Activated CD8-positive, alpha-beta memory T cell treated with anti-CD3 and anti-CD28 coated beads, Interleukin-2, amount 50 U/mL, for 1 hour (primary cell): ENCODE measurements around the gene APBB2.

Experiments used
- DNase-seq: peaks from one replicate; pipeline ENCODE4 v3.0.0-alpha.2; 2020; ENCODE audit errors: extremely low read depth

APBB2 gene

DNA sequence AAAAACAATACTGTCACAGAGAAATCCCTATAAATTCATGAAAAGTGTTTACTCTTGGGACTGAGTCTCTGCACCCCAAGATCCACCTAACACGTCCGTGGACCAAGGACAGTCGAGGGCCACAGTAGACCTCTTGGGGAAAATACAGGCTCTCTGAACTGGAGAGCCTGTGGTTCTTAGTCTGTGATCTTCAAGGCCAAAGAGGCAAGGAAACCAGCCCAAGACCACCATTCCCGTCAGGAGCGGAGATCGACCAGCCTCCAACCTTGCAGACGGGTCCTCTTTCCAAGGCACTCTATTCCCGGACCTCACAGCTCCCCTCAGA, 1.6 kb upstream of the APBB2 start:
- DNase-seq: no peak

DNA sequence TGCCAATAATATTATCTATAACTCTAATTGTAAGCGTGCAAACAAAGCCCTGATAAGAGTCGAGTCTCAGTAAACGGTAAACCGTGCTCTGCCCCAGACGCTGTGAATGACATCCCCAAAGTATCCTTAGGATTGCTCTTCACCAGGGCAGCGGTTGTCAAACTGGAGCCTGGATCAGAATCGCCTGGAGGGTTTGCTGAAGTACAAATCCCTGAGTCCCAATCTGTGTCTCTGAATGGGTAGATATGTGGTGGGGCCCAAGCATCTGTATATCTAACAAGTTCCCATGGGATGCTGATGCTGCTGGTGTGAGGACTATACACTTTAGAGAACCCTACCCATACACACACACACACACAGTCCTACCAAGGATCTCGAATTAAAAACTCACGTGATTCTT, 813 bp upstream of the APBB2 start:
- no peak for DNase-seq

DNA sequence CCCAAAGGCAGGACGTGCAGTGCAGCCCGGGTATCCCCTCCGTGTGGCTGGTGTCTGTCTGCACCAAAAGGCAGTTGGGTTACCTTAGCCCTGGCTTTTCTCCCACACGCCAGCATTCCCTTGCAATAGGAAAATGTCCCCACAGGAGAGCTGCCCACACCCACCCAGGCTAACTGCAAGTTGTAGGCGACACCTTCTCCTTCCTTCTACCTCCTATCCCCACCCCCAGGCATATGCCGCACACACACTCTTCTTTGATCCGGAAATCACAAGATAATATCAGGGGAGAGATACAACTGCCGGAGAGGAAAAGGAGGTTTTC, 444 bp upstream of the APBB2 start:
- no peak for DNase-seq

DNA sequence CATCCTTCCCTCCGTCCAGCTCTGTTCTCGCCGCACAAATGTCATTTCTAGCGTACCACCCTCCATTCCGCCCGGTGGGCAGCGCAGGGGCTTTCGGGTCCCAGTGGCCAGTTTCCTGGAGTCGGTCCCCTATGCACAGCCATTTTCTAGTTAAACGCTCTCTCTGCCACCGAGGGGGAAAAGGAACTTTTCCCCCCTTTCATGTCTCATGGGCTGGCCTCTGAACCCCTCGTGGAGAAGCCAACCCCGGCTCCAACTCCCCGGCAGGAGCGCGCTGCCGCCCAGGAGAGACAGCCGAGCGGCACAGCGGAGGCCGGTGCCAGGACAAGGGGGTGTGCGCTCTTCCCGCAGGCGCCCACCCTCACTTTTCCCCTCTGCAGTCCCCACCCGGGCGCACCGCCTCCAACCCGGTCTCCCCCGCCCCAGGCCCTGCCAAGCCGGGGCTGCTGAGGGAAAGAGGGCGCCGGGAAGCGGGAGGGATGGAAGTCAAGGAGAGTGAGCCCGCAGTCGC, 662 bp downstream of the APBB2 start:
- DNase-seq: no peak

DNA sequence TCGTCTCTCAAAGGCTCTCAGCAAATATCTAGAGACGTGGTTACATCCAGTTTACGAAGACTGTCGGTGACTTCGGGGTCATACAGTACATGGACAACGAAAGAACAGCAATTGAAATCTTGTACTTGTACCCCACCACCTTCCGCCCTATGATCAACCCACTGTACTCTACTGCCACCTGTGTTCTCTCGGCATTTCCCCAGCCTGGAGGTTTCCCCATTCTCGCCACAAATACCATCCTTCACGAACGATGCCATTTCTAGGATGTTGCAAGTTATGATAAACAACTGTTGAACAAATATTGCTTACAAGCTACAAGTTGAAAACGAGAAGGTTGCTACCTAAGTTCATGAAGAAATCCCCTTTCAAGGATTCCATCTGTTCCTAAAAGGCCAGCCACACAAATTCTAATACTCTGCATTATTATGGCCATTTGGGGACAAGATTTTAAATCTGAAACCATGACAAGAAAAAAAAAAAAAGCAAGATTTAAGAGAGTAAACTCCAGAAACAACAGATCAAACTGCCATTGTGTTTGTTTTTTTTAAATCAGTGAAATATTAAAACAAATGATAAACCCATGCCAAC, 1.6 kb downstream of the APBB2 start:
- DNase-seq: no peak

DNA sequence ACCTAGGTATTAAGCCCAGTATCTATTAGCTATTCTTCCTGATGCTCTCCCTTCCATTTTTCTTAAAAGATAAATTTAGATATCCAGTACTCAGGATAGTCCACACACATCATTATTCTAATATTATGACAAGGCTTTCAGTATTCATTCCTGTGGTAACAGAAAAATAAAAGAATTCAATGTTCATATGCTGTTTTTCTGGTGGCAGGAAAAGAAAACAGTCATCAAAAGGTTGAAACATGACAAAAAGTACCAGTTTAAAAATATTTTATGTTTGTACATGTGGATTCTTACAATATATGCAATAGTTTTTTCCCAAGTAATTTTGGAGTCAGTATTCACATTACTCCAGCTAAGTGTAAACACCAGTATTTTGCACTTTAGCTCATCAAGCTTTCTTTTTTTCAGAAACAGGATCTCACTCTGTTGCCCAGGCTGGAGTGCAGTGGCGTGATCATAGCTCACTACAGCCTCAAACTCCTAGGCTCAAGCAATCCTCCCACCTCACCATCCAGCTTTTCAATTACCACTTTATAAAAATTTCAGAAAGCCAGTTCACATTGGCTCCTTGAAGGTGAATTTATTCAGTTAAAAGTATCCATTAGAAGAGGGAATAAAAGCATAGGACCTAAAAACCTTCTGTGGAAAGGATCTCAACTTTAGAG, 2.3 kb downstream of the APBB2 start:
- no peak for DNase-seq

DNA sequence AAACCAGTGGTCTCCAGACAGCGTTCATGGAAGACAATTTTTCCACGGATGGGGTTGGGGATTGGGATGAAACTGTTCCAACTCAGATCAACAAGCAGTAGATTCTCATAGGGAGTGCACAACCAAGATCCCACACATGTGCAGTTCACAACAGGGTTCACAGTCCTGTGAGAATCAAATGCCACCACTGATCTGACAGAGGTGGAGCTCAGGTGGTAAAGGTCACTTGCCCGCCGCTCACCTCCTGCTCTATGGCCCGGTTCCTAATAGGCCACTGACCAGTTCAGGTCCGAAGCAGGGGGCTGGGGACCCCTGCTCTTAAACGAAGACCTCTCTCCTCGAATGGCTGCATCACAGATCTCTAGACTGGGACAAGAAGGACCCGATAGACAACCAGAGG, 4.4 kb downstream of the APBB2 start:
- no peak for DNase-seq

DNA sequence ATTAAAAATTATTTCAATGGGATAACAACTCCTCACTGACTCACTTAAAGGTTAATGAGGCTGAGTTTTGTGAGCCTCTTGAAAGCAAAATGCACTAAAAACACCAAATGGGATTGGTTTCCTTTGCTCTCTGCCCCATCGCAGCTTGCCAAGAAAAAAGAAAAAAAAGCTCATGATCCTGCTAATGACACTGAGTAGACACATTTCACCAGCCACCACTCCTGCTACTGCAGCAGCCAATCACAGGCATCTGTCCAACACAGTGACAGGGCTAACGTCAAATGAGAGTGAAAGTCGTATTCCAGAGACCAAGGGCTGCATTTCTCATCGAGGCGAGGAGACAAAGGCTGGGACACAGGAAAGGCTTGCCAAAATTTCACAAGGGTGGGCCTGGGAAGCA, 5.2 kb downstream of the APBB2 start:
- no peak for DNase-seq

DNA sequence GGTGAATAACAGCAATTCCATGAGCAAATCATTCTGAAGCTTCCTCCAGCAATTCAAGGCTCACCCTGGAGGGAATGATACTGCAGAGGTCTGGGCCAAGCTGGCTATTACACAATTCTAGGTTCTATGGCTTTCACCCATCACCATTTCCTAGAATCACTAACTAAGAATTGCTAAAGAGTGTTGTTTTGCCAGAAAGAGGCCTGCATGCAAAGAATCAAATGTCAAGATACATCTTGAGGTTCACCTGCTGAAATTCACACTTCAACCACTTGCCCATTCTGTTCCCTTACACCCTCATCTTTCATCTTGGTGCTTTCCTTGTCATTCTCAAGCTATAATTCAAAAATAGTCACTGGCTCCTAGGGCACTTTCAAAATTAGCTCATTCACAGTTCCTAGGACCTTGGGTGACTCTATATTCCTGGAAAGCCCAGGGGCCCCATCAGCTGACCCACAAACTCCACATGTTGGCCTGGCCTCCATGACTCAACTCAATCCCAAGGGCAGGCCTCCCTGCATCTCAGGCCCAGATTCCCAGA, 7.0 kb downstream of the APBB2 start:
- no peak for DNase-seq

DNA sequence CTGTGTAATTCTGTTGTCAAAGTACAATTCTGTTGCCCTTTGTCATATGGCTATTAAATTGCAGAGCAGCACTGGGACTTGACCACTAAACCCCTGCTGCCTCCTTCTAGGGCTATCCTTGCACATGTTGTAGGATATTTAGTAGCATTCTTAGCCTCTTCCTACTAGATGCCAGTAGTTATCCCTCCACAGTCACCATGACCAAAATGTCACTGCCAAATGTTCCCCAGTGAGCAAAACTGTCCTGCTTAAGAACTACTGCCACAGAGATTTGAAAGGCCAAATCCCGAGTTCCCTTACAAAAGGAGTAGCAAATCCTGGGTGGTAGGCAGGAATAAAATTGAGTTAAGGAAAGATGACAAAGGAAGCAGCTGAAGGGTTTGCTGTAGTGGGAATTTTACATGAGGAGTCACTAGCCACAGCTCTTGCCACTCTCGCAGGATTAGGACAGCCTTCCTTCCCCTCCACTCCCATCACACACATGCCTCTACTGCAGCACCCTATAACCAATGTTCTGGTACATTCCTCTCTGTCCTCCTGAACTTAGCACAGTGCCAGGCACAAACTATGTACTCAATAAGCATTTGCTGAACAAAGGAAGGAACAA, 8.4 kb downstream of the APBB2 start:
- no peak for DNase-seq

DNA sequence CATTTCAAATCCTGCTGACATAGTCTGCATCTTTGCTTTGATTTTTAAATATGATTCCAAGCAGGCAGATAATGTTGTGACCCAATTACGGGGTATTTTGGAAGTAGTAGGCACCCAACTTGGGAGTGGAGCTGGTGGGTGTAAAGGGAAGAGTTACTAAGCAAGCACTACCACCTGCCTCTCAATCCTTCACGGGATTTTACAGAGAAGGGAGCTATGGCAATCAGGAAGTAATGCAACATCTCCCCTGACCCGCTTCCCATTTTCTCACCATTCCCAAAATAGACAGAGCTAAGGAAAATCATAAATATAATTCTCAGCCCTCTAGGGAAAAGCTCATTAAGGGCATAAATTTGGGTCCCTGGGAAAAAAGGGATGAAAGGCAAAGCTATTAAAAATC, 9.2 kb downstream of the APBB2 start:
- no peak for DNase-seq

DNA sequence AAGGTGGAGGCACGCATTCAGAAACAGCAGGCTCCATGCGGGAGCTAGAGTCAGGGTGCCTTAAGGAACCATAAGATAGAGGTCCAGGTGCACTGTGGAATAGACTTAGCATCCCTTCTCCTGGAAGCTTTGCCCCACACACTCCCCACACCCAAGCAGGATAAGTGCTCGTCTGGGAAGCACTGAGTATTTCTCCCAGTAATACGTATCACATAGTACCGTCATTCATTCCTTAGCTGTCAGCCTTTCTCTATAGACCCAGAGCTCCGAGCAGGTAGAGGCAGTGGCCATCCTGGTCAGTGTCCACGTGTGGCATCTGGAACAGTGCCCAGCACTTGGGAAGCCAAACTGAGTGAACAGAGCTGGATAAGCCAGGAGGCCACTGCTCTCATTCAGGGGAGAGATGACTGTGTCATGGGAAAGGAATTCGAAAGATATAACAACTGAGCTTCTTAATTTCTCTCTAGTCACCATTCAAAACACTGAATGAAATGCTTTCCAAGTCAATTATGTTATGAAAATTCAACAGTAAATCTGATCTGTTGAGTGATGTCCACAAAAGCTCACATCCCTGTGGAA, 9.9 kb downstream of the APBB2 start:
- DNase-seq: no peak

DNA sequence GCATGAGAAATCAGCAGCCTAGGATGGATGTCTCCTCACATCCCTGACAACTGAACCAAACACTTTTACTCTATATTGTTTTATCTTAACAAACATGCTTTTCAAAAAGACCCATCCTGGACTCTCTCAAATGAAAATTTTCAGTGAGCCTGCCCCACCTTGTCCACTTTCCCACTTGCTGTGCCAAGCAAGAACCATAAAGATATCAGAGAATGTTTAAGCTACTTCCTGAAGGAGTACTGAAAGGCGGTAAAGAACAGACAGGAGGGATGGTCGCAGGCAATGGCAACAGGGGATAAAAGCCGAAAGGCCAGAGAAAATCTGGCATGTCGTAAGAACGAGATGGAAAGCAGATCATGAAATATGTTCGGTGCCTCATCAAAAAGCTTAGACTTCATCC, 10.5 kb downstream of the APBB2 start:
- DNase-seq: no peak

DNA sequence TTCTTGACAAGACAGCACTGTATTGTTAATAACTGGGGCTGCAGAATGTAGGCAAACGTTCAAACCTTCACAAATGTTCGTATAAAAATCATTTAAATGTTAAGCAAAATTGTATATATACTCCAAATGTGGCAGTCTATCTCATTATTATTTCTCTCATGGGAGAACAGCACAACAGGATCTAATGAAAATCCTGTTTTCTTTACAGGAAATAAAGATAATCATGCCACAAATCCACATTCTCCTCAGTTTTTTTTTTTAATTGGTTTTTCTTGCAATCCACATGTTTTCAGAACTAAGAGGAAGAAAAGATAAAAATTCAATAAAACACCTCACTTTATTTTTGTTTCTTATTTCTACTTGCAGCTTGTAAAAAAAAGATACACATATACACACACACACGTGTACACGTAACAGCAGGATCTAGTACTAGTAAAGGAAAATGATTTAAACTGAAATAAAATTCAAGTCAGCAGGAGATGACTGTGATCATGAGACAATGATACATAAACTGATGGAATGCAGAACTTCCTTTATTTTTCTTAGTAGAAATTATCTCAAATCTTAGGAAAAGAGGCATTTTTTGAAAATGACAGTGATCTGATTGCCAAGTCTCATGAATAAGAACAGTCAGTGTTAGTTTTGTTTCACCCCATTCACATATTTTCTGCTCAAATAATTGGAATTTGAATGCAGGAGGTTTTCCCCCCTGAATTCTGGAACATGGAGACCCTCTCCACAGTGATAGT, 11.3 kb downstream of the APBB2 start:
- no peak for DNase-seq

DNA sequence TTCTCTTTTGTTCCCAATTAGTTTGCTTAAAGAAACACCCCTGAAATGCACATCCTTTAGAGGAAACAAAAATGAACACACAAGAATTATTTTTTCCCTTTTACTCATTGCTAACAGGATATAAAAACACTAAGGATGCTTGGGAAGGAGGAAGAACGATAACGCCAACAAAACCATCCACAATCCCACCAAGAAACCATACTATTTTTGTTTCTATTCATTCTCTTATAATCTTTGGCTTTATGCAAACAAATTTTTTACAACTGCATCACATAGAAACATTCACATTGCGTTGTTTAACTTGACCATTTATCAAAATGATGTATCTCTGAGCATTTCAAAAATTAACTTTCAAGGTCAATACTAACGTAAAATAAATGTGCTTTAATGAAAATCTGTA, 12.0 kb downstream of the APBB2 start:
- DNase-seq: no peak

DNA sequence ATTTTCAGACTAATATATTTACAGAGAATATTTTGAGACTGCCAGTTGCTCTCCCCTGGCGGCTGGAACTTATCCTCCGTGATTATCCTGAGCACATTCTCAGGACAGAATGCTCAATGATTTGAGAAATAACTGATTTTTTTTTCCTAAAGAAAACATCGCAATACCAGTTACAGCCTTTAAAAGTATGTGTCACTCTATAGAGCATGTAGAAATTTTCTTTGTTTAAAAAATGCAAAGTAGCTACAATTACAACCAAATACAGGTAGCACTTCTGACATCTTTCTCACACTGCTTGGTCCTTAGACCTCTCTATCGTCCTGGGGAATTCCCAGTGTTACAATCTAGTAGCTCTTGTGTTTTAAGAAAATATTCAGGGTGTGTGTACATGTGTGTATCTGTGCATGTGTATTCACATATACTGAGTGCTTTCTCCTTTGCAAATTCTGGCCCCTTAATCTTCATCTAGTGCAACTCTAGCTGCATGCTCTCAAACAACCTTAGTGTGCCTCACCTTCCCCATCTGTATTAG, 13.8 kb downstream of the APBB2 start:
- no peak for DNase-seq

DNA sequence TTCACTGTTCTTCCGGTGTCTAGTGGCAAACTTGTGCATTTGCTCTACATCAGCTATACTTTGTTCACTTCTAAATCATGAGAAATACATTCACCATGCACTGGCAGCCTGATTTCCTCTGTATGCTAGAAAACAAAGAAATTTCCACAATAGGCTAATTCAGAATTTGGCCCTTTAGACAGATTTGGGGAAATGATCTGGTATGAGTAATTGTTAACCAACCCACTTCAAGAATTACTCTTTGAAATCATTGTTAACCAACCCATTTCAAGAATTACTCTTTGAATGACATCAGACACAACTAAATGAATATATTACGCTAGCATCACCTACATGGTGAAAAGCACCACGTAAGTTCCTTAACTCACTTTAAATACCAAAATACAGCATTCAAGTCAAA, 14.6 kb downstream of the APBB2 start:
- no peak for DNase-seq

DNA sequence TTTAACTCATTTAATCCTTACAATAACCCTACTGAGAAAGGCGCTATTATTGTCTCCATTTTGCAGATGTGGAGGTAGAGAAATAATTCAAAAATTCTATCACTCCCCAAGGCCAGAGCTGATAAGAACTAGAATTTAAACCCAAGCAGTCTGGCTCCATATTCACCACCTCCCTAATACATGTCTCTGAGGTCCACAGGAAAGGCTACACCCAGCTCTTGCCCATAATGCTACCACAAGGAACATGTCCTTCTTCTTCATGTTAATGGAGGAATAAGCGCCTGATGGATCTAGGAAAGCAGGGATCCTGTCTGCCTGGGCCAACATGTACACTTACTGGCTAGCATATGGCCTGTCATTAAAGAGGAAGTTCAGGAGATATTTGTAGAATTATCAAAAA, 16.3 kb downstream of the APBB2 start:
- DNase-seq: no peak

DNA sequence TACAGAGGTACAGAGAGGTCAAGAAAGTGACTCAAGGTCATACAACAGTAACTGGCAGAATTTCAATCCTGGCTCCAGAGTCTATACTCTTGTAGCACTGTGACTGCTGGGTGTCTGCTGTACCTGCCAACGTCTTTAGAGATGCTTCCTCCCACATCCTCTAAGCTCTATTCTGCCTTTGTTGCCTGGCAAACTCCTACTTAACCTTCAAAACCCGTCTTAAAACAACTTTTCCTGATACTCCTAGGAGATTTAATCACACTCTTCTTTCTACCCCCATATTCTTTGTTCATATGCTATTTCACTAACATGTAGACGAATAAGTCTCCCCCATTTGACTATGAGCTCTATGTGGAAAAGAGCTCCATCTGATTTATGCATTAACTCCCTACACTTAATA, 16.8 kb downstream of the APBB2 start:
- no peak for DNase-seq

DNA sequence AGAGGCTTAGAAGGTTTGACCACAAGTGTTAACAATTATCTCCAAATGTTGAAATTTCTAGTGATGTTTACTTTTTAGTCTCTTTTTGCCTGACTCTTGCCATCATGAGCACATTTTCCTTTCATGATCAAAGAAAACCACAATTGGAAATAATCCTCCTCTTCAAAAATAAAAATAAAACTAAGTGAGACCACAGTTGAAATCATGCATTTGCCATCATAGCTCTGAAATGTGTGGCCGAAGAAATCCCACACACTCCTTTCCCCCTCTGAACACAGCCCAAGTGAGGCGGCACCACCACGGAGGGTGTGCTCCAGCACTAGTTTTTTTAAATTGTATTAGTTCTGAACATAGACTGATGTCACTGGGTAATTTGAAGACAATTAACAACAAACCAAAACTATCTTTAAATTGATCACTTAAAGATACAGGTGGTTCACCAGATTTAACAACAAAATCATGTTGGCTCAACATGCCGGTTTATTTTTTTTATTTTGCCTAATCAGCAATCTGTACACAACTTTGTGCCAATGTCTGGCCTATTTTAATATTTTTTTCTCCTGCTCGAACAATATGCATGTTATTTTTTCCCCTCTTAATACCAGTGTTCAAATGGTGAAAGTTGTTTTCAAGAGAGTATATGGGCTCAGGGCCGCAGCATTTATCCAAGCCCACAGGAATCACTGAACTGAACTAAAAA, 17.6 kb downstream of the APBB2 start:
- DNase-seq: no peak

DNA sequence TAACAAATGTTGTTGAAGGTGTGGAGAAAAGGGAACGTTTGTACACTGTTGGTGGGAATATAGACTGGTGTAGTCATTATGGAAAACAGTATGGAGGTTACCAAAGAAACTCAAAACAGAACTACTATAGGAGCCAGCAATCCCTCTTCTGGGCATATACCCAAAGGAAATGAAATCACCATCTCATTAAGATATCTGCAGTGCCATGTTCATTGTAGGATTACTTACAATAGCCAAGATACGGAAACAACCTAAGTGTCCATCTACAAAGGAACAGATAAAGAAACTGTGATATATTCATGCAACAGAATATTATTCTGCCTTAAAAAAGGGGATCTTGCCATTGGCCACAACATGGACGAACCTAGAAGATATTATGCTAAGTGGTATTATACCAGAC, 22.2 kb downstream of the APBB2 start:
- DNase-seq: no peak

DNA sequence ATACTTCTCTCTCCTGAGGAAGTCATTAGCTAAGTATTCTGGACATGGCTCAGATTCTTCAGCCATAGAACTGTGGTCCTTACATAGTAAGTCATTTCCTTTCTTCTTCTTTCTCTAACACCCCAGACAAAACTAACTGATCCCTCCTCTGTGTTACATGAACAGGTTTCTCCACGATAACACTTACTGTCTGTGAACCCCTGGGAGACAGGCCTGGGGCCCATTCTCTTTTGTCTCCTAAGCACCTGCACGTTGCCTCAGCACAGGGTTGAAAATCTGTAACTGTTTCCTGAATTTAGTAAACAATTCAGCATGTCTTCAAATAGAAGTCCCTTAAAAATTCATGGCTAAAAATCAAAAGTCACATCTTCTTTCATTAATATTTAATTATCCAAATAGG, 24.7 kb downstream of the APBB2 start:
- DNase-seq: no peak
